Neuron (in vitro differentiated cells): ENCODE results near the gene RASSF9.

Experiments
- H2AFZ ChIP-seq: one replicate; pipeline ENCODE4 v1.6.1; 2013; ENCODE audit warnings: low read depth, mild to moderate bottlenecking, inconsistent platforms, low read length, moderate library complexity
- H3K27me3 ChIP-seq: one replicate; pipeline ENCODE4 v1.6.1; 2013; ENCODE audit warnings: low read length; ENCODE audit not compliant: insufficient read depth
- H3K36me3 ChIP-seq: one replicate; pipeline ENCODE4 v1.6.1; 2013; ENCODE audit warnings: low read length; ENCODE audit not compliant: insufficient read depth
- H3K4me1 ChIP-seq: one replicate; pipeline ENCODE4 v1.6.1; 2013; ENCODE audit warnings: low read length; ENCODE audit not compliant: insufficient read depth
- H3K4me3 ChIP-seq: 2 replicates; pipeline ENCODE4 v1.5.1; 2013; ENCODE audit warnings: mild to moderate bottlenecking, low read length, moderate library complexity
- H3K9me3 ChIP-seq: one replicate; pipeline ENCODE4 v1.6.1; 2013; ENCODE audit warnings: low read length

Gene RASSF9

GRCh38 chr12:85834378-85834777 lies 1.8 kb downstream of the RASSF9 start:
- Histone ChIP-seq H3K4me3 (no peak overlapping the region), H3K9me3 (no peaks in the 10 kb centered on the region), H3K4me1 (no peaks in the 10 kb centered on the region), H2AFZ (no peak overlapping the region), H3K27me3 (no peaks in the 10 kb centered on the region), H3K36me3 (no peaks in the 10 kb centered on the region)

DNA sequence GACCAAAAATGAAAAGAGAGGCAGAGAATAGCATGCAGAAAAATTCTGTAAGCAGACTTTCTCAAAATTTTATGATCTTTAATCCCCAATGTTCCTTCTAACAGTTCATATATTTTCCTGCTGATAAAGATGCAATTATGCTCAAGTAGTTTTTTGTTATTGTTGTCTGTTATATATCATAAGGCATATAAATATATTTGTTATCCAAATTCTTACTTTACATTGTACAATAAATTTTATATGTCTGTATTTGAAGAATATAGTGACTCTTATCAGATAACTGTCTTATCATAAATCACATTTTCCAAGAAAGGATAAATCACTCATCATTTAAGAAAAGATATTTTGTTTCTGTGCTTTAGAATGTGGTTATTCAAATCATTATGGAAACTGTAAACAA lies 2.6 kb downstream of the RASSF9 start:
- no peaks in the 10 kb centered on the region for H3K4me1 ChIP-seq
- no peak overlapping the region for H3K4me3 ChIP-seq
- no peak overlapping the region for H2AFZ ChIP-seq
- H3K27me3 ChIP-seq, result no peaks in the 10 kb centered on the region
- H3K36me3 ChIP-seq, result no peaks in the 10 kb centered on the region
- H3K9me3 ChIP-seq, result no peaks in the 10 kb centered on the region

- Histone ChIP-seq H3K27me3 (no peaks in the 10 kb centered on the region), H3K36me3 (no peaks in the 10 kb centered on the region), H3K9me3 (no peaks in the 10 kb centered on the region), H2AFZ (no peak overlapping the region), H3K4me3 (no peak overlapping the region), H3K4me1 (no peaks in the 10 kb centered on the region)
These were observed 4.8 kb downstream of the RASSF9 start for GRCh38 chr12:85831327-85831990.

DNA sequence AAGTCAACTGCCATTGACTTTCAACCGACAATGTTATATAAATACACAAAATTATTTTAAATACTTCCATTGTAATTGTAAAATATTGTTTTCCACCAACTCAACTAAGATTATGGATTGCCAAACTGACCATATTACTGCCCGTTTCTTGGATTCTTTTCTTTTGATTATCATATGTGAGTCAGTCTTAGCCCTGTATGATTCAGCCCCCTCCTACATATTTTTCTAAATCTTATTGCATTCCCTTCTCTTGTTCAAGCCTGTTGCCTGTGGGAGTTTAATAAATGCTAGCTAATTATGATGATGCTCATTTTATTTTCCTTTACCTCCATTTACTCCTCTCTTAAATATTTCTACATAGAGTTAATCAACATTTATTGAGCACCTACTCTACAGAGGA lies 6.8 kb downstream of the RASSF9 start:
- H2AFZ ChIP-seq, result no peak overlapping the region
- H3K4me1 ChIP-seq, result no peaks in the 10 kb centered on the region
- H3K36me3 ChIP-seq, result no peaks in the 10 kb centered on the region
- H3K9me3 ChIP-seq, result no peaks in the 10 kb centered on the region
- H3K27me3 ChIP-seq, result no peaks in the 10 kb centered on the region
- no peak overlapping the region for H3K4me3 ChIP-seq

DNA sequence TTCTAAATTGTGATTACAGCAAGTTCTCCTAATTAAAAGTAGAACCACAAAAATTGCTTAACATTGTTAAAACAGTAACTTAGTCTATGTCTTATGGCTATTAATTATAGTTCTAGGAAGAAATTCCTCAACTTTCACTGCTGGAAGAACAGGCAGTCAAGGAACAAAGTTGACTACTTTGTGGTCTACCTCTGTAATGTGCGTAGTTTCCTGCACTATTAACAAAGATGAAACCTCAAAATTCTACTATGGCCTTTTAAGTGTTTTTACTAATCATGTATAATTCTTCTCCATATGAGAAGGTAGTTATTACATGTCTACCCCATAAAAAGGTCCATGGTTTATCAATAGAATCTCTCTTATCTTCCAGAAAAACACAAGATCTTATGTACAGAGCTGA lies 7.6 kb downstream of the RASSF9 start:
- H3K4me3 ChIP-seq, result no peak overlapping the region
- no peaks in the 10 kb centered on the region for H3K9me3 ChIP-seq
- H3K36me3 ChIP-seq, result no peaks in the 10 kb centered on the region

DNA sequence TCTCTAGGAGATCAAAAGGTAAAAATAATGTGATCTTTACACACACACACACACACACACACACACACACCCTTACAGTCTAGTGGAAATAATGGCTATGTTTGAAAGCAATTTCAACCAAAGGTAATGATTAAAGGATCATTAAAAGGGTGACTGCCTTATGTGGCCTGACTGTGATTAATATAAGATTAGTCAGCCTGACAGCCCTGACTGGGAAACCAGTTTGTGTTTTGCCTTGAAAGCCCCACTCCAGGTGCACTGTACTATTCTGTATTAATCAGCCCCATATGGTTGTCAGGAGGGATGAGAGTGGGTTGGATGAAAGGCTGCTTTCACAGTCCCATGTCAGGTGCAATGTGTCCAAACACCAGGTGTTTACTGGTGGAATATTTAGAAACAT lies 10.5 kb downstream of the RASSF9 start:
- H3K9me3 ChIP-seq, result no peaks in the 10 kb centered on the region
- H3K4me1 ChIP-seq, result no peaks in the 10 kb centered on the region
- H2AFZ ChIP-seq, result no peak overlapping the region
- no peaks in the 10 kb centered on the region for H3K27me3 ChIP-seq
- no peaks in the 10 kb centered on the region for H3K36me3 ChIP-seq
- no peak overlapping the region for H3K4me3 ChIP-seq

More for the DNA sequence above, 7.6 kb downstream of the RASSF9 start:
- Histone ChIP-seq H3K4me1 (no peaks in the 10 kb centered on the region), H3K27me3 (no peaks in the 10 kb centered on the region), H2AFZ (no peak overlapping the region)

GRCh38 chr12:85823436-85824180 lies 12.6 kb downstream of the RASSF9 start:
- Histone ChIP-seq H3K36me3 (no peaks in the 10 kb centered on the region), H3K9me3 (no peaks in the 10 kb centered on the region), H3K4me1 (no peaks in the 10 kb centered on the region), H3K27me3 (no peaks in the 10 kb centered on the region), H2AFZ (no peak overlapping the region), H3K4me3 (no peak overlapping the region)

GRCh38 chr12:85821759-85822158 lies 14.4 kb downstream of the RASSF9 start:
- Histone ChIP-seq H3K4me1 (no peaks in the 10 kb centered on the region), H3K36me3 (no peaks in the 10 kb centered on the region), H3K9me3 (no peaks in the 10 kb centered on the region), H2AFZ (no peak overlapping the region), H3K4me3 (no peak overlapping the region), H3K27me3 (no peaks in the 10 kb centered on the region)

GRCh38 chr12:85821206-85821605 lies 15.0 kb downstream of the RASSF9 start:
- Histone ChIP-seq H2AFZ (no peak overlapping the region), H3K27me3 (no peaks in the 10 kb centered on the region), H3K4me1 (no peaks in the 10 kb centered on the region), H3K36me3 (no peaks in the 10 kb centered on the region), H3K9me3 (no peaks in the 10 kb centered on the region), H3K4me3 (no peak overlapping the region)

- H2AFZ ChIP-seq, result no peak overlapping the region
- no peaks in the 10 kb centered on the region for H3K36me3 ChIP-seq
- H3K4me3 ChIP-seq, result no peak overlapping the region
- no peaks in the 10 kb centered on the region for H3K9me3 ChIP-seq
- no peaks in the 10 kb centered on the region for H3K27me3 ChIP-seq
- no peaks in the 10 kb centered on the region for H3K4me1 ChIP-seq
These were observed 16.1 kb downstream of the RASSF9 start for GRCh38 chr12:85820101-85820500.

GRCh38 chr12:85814741-85815140 lies 21.5 kb downstream of the RASSF9 start:
- Histone ChIP-seq H3K4me3 (no peak overlapping the region), H2AFZ (no peak overlapping the region), H3K27me3 (no peaks in the 10 kb centered on the region), H3K9me3 (no peaks in the 10 kb centered on the region), H3K36me3 (no peaks in the 10 kb centered on the region), H3K4me1 (no peaks in the 10 kb centered on the region)

DNA sequence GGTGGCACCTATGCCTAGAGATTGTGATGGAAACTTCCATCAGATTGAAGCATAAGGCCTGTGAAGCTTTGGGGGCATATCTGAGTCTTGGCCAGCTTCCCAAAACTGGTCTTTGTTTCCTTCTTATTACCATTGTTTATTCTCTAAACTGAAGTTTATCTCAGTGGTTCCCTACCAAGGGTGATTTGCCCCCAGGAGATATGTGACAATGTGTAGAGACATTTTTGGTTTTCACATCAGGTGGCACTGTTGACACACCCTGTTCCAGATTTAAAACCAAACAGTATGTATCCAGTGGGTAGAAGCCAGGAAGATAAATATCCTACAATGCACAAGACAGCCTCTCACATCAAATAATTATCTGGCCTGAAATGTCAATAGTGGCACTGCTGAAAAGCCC lies 22.1 kb downstream of the RASSF9 start:
- Histone ChIP-seq H3K36me3 (no peaks in the 10 kb centered on the region), H3K4me1 (no peaks in the 10 kb centered on the region), H3K27me3 (no peaks in the 10 kb centered on the region), H3K9me3 (no peaks in the 10 kb centered on the region), H2AFZ (no peak overlapping the region), H3K4me3 (no peak overlapping the region)

DNA sequence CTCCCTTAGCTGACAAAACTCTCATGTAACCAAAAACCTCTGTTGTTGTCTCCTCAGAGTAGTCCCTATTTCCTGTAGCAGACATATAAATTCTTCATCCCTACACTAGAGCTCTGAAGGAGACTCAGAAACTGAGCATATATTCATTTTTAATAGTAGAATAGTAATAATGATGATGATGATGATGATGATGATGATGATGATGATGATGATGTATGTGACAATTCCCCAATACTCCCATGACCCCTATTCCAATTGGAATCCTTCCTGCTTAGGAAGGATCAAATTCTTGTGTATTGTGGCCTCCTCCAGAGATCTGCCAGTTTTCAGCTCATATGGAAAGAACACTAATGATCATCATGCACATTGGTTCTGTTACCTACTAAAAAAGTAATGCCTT lies 26.7 kb downstream of the RASSF9 start:
- H3K4me1 ChIP-seq, result no peaks in the 10 kb centered on the region
- H3K4me3 ChIP-seq, result no peak overlapping the region
- no peaks in the 10 kb centered on the region for H3K9me3 ChIP-seq
- no peak overlapping the region for H2AFZ ChIP-seq
- H3K27me3 ChIP-seq, result no peaks in the 10 kb centered on the region
- H3K36me3 ChIP-seq, result no peaks in the 10 kb centered on the region

DNA sequence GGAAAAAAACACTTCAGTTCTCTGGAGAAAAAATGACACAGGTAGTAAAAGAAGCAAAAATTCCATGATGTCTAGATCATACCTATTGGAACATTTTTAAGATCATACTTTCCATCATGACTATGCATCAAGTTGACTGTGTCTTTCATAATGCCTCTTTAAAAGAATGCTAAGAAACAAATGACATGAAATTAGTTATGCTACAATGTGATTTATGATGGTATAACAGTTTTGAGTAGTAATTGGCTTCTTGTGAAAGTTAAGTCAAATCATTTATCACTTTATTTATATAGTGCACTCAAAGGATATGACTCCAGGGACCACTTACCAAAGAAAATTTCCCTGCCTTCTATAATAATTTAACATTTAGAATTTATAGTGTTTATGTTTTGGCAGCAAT lies 28.5 kb downstream of the RASSF9 start:
- Histone ChIP-seq H3K4me1 (no peaks in the 10 kb centered on the region), H3K36me3 (no peaks in the 10 kb centered on the region), H3K4me3 (no peak overlapping the region)

More for the DNA sequence above, 28.5 kb downstream of the RASSF9 start:
- H3K9me3 ChIP-seq, result no peaks in the 10 kb centered on the region
- no peaks in the 10 kb centered on the region for H3K27me3 ChIP-seq
- no peak overlapping the region for H2AFZ ChIP-seq
